ENCODE measurements around the gene DLX1. TPM values are rescaled to one million over a fixed set of nuclear protein-coding genes. Genes with fewer than 3 reads are reported as not detected.
A peak's percentile ranks its signal among the peaks of the same experiment; 100 is the strongest.

Gene DLX1
- total RNA-seq, 1 donor from 2014 or later: 10.0 TPM

- Mint-ChIP-seq H3K36me3 (peaks cover 4% of the 10 kb centered on the region), H3K9me3 (no peaks in the 10 kb centered on the region), H3K27me3 (peaks cover 90% of the 10 kb centered on the region), H3K4me3 (peak overlapping the region; percentile 71), H3K27ac (peak overlapping the region; percentile 22), H3K4me1 (ENCODE audit: unreplicated experiment) (peaks cover 16% of the 10 kb centered on the region)
- DNase-seq (ENCODE audit: extremely low spot score, unreplicated experiment): no peak
- TF ChIP-seq, protein P1, sequence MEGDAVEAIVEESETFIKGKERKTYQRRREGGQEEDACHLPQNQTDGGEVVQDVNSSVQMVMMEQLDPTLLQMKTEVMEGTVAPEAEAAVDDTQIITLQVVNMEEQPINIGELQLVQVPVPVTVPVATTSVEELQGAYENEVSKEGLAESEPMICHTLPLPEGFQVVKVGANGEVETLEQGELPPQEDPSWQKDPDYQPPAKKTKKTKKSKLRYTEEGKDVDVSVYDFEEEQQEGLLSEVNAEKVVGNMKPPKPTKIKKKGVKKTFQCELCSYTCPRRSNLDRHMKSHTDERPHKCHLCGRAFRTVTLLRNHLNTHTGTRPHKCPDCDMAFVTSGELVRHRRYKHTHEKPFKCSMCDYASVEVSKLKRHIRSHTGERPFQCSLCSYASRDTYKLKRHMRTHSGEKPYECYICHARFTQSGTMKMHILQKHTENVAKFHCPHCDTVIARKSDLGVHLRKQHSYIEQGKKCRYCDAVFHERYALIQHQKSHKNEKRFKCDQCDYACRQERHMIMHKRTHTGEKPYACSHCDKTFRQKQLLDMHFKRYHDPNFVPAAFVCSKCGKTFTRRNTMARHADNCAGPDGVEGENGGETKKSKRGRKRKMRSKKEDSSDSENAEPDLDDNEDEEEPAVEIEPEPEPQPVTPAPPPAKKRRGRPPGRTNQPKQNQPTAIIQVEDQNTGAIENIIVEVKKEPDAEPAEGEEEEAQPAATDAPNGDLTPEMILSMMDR (conservative IDR thresholded peaks at IDR 0.05): no peak
These were observed 8.3 kb downstream of the DLX1 start for GRCh38 chr2:172093416-172094293.

DNA sequence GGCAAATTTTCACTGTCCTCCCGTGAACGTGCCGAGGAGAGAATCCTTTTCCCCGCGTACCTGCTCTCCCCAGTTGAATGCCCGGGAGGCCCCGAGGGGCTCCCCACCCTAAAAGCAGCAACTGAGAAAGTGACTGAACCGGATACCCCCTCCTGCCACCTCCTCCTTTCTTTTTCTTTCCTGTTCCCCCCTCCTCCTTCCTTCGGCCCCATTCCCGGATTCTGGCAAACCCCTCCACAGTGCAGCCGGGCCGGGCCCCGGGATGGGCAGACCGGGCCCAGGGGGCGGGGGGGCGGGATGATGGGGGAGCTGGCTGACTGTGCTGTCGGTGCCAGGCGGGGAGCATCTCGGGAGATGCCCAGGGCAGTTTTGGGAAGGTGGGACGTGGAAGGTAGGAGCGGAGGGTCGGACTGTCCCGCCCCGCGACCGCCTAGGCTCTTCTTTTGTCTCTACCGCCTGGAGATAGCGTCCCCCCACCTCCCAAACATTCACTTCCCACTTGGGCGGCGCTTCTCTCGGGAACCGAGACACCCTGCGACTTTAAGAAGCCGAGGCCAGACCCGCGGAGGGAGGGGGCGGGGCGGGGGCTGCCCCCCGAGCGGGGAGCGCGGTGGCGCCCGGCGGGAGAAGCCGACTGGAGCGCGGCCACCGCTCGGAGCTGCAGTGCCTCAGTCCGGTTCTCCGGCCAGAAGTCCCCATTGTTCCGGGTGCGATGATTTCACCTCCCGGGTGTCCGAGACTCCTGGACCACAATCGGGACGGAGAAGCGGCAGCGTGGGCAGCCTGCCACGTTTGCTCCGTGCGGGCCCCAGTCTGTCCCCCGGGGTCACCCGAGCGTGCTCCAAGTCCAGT, 9.2 kb downstream of the DLX1 start:
- TF ChIP-seq, protein P1 (conservative IDR thresholded peaks at IDR 0.05): no peak
- Mint-ChIP-seq H3K9me3 (no peaks in the 10 kb centered on the region), H3K4me3 (peak overlapping the region; percentile 87), H3K27me3 (peaks cover 84% of the 10 kb centered on the region), H3K27ac (peak overlapping the region; percentile 79), H3K4me1 (ENCODE audit: unreplicated experiment) (peaks cover 16% of the 10 kb centered on the region), H3K36me3 (peaks cover 5% of the 10 kb centered on the region)
- DNase-seq (ENCODE audit: extremely low spot score, unreplicated experiment): no peak

- no peaks in the 10 kb centered on the region for H3K9me3 Mint-ChIP-seq
- peaks cover 82% of the 10 kb centered on the region for H3K27me3 Mint-ChIP-seq
- H3K27ac Mint-ChIP-seq: peak overlapping the region; percentile 79
- H3K4me1 Mint-ChIP-seq (ENCODE audit: unreplicated experiment): peaks cover 16% of the 10 kb centered on the region
- TF ChIP-seq, protein P1 (conservative IDR thresholded peaks at IDR 0.05): no peak
- DNase-seq (ENCODE audit: extremely low spot score, unreplicated experiment): peak; percentile 78
- peaks cover 5% of the 10 kb centered on the region for H3K36me3 Mint-ChIP-seq
- peak overlapping the region; percentile 87 for H3K4me3 Mint-ChIP-seq
These were observed 10.0 kb downstream of the DLX1 start for GRCh38 chr2:172095146-172095904.

DNA sequence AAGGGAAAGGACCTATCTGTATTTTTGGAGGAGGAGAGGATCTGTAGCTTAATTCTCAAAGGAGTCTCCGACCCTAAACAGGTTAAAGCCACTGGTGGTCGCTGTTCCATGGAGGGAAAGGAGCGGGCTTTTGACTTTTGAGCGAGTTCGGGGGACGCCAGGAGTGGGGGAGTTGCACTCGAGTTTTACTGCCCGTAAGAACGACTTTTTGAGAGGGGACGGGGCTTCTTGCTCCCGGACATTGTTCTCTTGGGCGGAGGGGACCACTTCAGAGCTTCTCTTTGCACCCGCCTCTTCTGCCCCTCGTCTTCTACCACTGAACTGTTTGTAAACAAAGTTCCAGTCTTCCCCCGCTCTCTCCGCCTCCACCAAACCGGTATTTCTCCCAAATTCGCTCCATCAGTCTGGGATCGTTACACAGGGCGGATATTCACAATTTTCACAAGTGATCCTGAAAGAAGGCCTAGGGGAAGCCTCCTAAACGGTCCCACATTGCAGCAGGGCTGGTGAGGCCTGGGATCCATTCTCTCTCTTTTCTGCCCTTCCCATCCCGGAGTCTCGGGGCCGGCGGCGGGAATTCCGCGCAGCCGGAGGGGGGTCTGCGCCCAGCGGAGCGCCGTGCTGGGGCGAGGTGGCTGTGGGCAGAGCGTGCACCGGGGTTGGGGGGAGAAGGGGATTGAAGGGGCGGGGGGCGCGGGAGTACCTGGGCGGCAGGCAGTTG, 10.8 kb downstream of the DLX1 start:
- Mint-ChIP-seq H3K4me1 (ENCODE audit: unreplicated experiment) (peaks cover 16% of the 10 kb centered on the region), H3K27me3 (peaks cover 80% of the 10 kb centered on the region), H3K4me3 (peak overlapping the region; percentile 87), H3K27ac (peak overlapping the region; percentile 79), H3K9me3 (no peaks in the 10 kb centered on the region), H3K36me3 (peaks cover 5% of the 10 kb centered on the region)
- TF ChIP-seq, protein P1 (conservative IDR thresholded peaks at IDR 0.05): peak; percentile 60
- no peak for DNase-seq (ENCODE audit: extremely low spot score, unreplicated experiment)

All from type B pancreatic cell (in vitro differentiated cells).